Superior temporal gyrus (tissue), 1 donor: Measurements from ENCODE around the gene OAT.
"Not testable (repeated sequence)": the region's sequence is repeated elsewhere in the genome, so short reads cannot be mapped to it uniquely, and the experiment has no call there.

Experiments used
- DNase-seq: peaks from one replicate; pipeline ENCODE4 v3.0.0-alpha.2; 2016; ENCODE audit errors: extremely low spot score

The OAT gene

GRCh38 chr10:124378881-124379471, 39.7 kb downstream of the OAT start:
- DNase-seq = no peak

- no peak for DNase-seq
Observed at GRCh38 chr10:124378271-124378670, 40.5 kb downstream of the OAT start.

- no peak for DNase-seq
Observed at GRCh38 chr10:124377101-124377500, 41.6 kb downstream of the OAT start.

GRCh38 chr10:124376411-124376810, 42.3 kb downstream of the OAT start:
- no peak for DNase-seq

- no peak for DNase-seq
Observed at GRCh38 chr10:124375691-124376090, 43.0 kb downstream of the OAT start.

GRCh38 chr10:124375353-124375614, 43.4 kb downstream of the OAT start:
- no peak for DNase-seq

GRCh38 chr10:124374535-124375352, 44.0 kb downstream of the OAT start:
- DNase-seq = no peak

GRCh38 chr10:124372899-124373298, 45.8 kb downstream of the OAT start:
- no peak for DNase-seq

- no peak for DNase-seq
Observed at GRCh38 chr10:124370426-124370825, 48.3 kb downstream of the OAT start.

- DNase-seq = no peak
Observed at GRCh38 chr10:124369986-124370385, 48.7 kb downstream of the OAT start.

- DNase-seq = not testable (repeated sequence)
Observed at GRCh38 chr10:124369533-124369932, 49.2 kb downstream of the OAT start.

GRCh38 chr10:124369066-124369465, 49.7 kb downstream of the OAT start:
- no peak for DNase-seq

GRCh38 chr10:124367936-124368335, 50.8 kb downstream of the OAT start:
- DNase-seq = no peak

- no peak for DNase-seq
Observed at GRCh38 chr10:124367414-124367813, 51.3 kb downstream of the OAT start.

- DNase-seq = no peak
Observed at GRCh38 chr10:124366825-124367224, 51.9 kb downstream of the OAT start.

GRCh38 chr10:124366343-124366742, 52.4 kb downstream of the OAT start:
- no peak for DNase-seq

GRCh38 chr10:124364674-124365073, 54.0 kb downstream of the OAT start:
- DNase-seq = no peak

GRCh38 chr10:124362568-124362967, 56.2 kb downstream of the OAT start:
- no peak for DNase-seq

GRCh38 chr10:124359336-124359832, 59.3 kb downstream of the OAT start:
- DNase-seq = no peak

GRCh38 chr10:124357561-124357885, 61.2 kb downstream of the OAT start:
- no peak for DNase-seq

GRCh38 chr10:124356701-124357560, 61.8 kb downstream of the OAT start:
- no peak for DNase-seq
